Sciatic nerve (tissue), 2 donors: ENCODE measurements around the gene C12orf76. TPM values are rescaled to one million over a fixed set of nuclear protein-coding genes. Genes with fewer than 3 reads are reported as not detected.
A peak's percentile ranks its signal among the peaks of the same experiment; 100 is the strongest.

Experiments
- ATAC-seq: fragments of 200-7000 bp; cut with Tn5 transposase; one replicate; pipeline ENCODE4 v1.9.1; 2020; ENCODE audit warnings: mild to moderate bottlenecking, moderate library complexity
- DNase-seq: peaks from one replicate; pipeline ENCODE4 v3.0.0-alpha.2; 2020; ENCODE audit warnings: low spot score
- intact Hi-C: fragments of 100-400 bp; cut with DNase I; formaldehyde crosslinking; loops from one replicate; pipeline ENCODE4 v1.14.2; 2022
- total RNA-seq: library from RNA; stranded (reverse); fragmentation: NEBNext Ultra II Directional; extraction: Animal tissue kit (Norgen Biotek cat#: 25700); gene quantifications from one replicate; pipeline ENCODE4 v1.2.1, GENCODE V29; 2021
- donor health status: DM: no; HTN: no; CAD: no.
- donor health status: DM: no; HTN: no; CAD: no.

The C12orf76 gene
- total RNA-seq, 1 donor from 2014 or later: 40.3 TPM

- no peak for DNase-seq
- no peak for ATAC-seq
- intact Hi-C loops: no loop called here
Measured at GRCh38 chr12:109999983-110000505, 48.3 kb downstream of the C12orf76 start.

DNA sequence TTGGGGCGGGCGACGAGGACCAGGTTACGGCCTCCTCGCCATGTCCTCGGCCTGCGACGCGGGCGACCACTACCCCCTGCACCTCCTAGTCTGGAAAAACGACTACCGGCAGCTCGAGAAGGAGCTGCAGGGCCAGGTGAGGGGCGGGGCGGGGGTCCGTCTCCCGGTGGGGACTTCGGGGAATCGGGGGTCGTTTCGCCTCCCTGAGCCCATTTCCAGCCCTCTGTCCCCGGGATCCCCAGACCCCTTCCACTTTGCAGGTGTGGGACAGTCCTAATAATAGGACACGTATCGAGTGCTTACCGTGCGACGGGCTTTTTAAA is 48.7 kb downstream of the C12orf76 start:
- intact Hi-C loops: no loop called here
- DNase-seq: peak; percentile 69
- ATAC-seq: no peak

DNA sequence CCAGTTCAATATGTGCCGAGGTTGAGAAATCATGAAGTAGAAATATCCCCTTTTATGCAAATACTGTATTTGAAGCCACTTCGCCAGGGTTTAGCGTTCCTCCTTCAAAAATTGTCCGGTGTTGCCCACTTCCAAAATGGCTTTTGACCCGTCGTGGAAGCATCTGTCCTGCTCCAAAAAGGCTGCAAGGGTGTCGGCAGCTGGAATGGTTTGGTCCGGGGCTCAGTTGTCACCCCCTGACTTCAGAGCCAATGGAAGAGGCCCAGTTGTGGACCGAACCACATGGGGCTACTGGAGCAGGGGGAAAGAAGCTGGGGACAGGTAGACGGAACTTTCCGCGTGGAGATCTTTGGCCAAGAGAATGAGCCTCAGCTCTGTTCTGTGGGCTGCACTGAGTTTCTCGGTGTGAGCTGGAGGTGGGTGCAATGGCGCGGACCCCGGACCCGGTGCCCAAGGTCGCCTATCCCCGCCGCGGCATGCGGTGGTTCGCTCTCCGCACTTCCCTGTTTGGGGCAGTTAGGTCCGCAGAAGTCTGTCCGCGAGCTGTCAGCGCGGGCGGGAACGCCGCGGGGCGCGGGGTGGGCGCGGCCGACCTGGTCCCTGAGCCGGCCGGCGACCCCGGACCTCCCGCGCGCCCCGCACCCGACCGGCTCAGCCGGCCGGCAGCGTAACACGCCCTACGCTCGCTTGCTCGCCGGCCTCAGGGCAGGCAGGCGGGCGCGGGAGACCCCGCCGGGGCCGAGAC is 49.2 kb downstream of the C12orf76 start, which contains the start of gene ANKRD13A:
Gene ANKRD13A, plus strand, starts transcription at position 527 of the 745 bp plus-strand sequence. CDS start 259 bp downstream, outside the sequence.
- ATAC-seq (peak; percentile 95), DNase-seq (peak; percentile 89)
- intact Hi-C loops: no loop called here

DNA sequence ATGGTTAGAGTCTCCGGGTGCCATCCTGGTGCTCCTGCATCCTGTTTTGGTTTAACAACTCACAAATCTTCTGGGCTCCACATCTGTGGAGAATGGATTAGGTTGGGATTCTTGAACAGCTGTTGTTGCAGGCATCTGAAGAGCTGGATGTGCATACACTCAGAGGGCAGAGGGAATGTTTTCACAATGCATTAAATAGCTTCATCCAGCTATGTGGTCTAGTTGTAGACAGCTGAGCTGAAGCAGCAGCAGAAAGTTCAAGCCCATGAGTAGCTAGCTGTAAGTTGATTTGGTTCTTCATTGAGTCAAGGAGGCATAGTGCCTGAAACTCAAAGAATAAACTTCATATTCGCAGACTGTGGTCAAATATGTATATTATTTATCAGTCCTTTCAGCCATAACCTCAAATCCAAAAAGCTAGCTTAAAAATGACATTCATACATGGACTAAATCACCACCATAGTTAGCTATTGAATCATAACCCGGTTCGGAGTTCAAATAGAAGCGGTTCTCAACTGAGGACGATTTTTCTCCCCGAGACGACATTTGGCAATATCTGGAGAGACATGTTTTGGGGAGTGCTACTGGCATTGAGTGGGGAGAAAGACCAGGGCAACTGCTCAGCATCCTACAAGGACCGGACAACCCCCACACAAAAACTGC is 50.0 kb downstream of the C12orf76 start:
- DNase-seq (no peak), ATAC-seq (no peak)
- intact Hi-C loops: no loop called here

GRCh38 chr12:109997393-109997792 is 50.9 kb downstream of the C12orf76 start:
- intact Hi-C loops: no loop called here
- no peak for ATAC-seq
- DNase-seq: no peak

DNA sequence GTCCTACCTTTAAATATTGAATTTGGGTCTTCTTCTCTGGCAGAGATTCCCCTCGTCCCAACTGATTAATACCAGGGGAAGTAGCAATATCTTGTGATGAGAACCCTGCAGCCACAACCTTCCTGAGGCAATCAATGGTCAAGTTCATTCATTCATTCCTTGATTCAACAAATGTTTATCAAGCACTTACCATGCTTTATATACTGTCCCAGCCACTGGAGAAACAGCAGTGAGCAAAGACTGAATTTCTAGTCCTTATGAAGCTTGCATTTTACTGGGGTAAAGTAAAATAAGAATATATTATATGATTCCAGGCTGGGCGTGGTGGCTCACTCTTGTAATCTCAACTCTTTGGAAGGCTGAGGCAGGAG is 51.9 kb downstream of the C12orf76 start:
- intact Hi-C loops: no loop called here
- DNase-seq: no peak
- ATAC-seq: no peak

- intact Hi-C loops: no loop called here
- peak; percentile 95 for DNase-seq
- peak; percentile 94 for ATAC-seq
Measured at GRCh38 chr12:109995686-109996482, 52.4 kb downstream of the C12orf76 start, which contains the start of gene GIT2. Gene GIT2, minus strand, starts transcription at chr12:109996368. Its CDS starts 144 bp downstream, at chr12:109996224.

DNA sequence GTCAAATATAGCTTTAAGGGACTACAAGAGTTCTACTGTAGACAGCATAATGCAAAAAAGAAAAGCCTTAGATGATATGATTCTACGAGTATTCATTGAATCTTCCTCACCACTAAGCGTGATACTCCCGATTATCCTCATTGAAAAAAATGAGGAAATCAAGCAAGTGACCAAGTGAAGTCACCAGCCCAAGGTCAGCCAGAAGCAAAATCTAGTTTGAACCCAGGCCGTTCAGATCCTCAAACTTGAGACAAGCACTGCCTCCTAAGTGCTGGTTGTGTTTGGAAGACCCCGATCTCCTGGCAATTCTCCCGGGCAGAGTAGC is 53.0 kb downstream of the C12orf76 start:
- DNase-seq: no peak
- intact Hi-C loops: no loop called here

GRCh38 chr12:109994401-109995175 is 53.7 kb downstream of the C12orf76 start:
- no peak for ATAC-seq
- DNase-seq: no peak
- intact Hi-C loops: no loop called here

More for the DNA sequence above, 53.0 kb downstream of the C12orf76 start:
- no peak for ATAC-seq

GRCh38 chr12:109993091-109993490 is 55.2 kb downstream of the C12orf76 start:
- ATAC-seq (no peak), DNase-seq (no peak)
- intact Hi-C loops: no loop called here

DNA sequence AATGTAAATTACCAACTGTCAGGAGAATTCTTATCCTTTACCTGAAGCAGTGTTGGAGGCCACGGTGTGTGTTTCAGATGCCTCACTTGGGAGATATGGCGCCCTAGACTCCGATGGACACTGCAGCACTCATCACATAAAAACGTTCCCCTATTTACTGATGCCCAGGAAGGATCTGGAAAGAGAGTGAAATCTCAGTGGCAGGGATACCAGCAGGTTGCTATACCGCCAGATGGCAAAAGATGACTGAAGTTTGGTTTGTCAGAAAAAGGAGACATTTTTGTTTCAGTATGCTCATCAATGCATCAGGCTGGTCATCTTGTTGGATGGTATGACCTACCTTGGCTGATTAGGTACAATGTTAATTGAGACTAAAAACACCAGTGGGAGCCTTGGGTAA is 56.7 kb downstream of the C12orf76 start:
- intact Hi-C loops: no loop called here
- ATAC-seq (no peak), DNase-seq (no peak)

Other genes with a start within 250 kb of the C12orf76 start
- gene TRPV4, start 215.1 kb downstream of the C12orf76 start, total RNA-seq: 1.3 TPM
- gene GLTP, start 168.0 kb downstream of the C12orf76 start, total RNA-seq: 51.0 TPM
- 26.7 TPM for gene TCHP, start 148.2 kb downstream of the C12orf76 start, total RNA-seq
- gene GIT2, start 52.2 kb downstream of the C12orf76 start, total RNA-seq: 66.6 TPM
- 41.1 TPM for gene ANKRD13A, start 49.1 kb downstream of the C12orf76 start, total RNA-seq
- 17.3 TPM for gene IFT81, start 75.8 kb upstream of the C12orf76 start, total RNA-seq
- 131 TPM for gene ATP2A2, start 232.7 kb upstream of the C12orf76 start, total RNA-seq